Measurements from ENCODE around the gene SDK2.

GRCh38 chr17:73593249-73593965 lies 50.8 kb downstream of the SDK2 start:
- TF ChIP-seq, protein P1, sequence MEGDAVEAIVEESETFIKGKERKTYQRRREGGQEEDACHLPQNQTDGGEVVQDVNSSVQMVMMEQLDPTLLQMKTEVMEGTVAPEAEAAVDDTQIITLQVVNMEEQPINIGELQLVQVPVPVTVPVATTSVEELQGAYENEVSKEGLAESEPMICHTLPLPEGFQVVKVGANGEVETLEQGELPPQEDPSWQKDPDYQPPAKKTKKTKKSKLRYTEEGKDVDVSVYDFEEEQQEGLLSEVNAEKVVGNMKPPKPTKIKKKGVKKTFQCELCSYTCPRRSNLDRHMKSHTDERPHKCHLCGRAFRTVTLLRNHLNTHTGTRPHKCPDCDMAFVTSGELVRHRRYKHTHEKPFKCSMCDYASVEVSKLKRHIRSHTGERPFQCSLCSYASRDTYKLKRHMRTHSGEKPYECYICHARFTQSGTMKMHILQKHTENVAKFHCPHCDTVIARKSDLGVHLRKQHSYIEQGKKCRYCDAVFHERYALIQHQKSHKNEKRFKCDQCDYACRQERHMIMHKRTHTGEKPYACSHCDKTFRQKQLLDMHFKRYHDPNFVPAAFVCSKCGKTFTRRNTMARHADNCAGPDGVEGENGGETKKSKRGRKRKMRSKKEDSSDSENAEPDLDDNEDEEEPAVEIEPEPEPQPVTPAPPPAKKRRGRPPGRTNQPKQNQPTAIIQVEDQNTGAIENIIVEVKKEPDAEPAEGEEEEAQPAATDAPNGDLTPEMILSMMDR (IDR thresholded peaks at IDR 0.05): no peak
- TF ChIP-seq POLR2A (IDR thresholded peaks at IDR 0.05): no peak

All from Peyer's patch (tissue), 4 donors.